Suprapubic skin (tissue), 4 donors: Measurements from ENCODE around the gene OPHN1.

Experiments used
- EP300 ChIP-seq: sonication (generic); formaldehyde crosslinking; IDR thresholded peaks from one replicate; pipeline ENCODE4 v1.6.1; 2017; ENCODE audit warnings: antibody characterized with exemption
- POLR2A ChIP-seq, 2 donors: fragments of 450-650 bp; IDR thresholded peaks; one replicate each; pipeline ENCODE4 v1.6.1; 2017; ENCODE audit warnings: antibody characterized with exemption in 2 of 2, mild to moderate bottlenecking in 2 of 2, moderate library complexity in 2 of 2
- POLR2AphosphoS5 ChIP-seq, 3 donors: sonication (generic); formaldehyde crosslinking; IDR thresholded peaks; one replicate each; pipeline ENCODE4 v1.6.1; 2017; ENCODE audit warnings: antibody characterized with exemption in 3 of 3
- TF ChIP-seq, protein P1 (sequence below), 2 donors: fragments of 200-600 bp in 1 of 2; fragments of 450-650 bp in 1 of 2; sonication (generic) in 1 of 2; IDR thresholded peaks; one replicate each; pipeline ENCODE4 v1.5.1; 2016 to 2019; ENCODE audit warnings: antibody characterized with exemption in 2 of 2, mild to moderate bottlenecking in 1 of 2, moderate library complexity in 1 of 2

- TF ChIP-seq, protein P1, sequence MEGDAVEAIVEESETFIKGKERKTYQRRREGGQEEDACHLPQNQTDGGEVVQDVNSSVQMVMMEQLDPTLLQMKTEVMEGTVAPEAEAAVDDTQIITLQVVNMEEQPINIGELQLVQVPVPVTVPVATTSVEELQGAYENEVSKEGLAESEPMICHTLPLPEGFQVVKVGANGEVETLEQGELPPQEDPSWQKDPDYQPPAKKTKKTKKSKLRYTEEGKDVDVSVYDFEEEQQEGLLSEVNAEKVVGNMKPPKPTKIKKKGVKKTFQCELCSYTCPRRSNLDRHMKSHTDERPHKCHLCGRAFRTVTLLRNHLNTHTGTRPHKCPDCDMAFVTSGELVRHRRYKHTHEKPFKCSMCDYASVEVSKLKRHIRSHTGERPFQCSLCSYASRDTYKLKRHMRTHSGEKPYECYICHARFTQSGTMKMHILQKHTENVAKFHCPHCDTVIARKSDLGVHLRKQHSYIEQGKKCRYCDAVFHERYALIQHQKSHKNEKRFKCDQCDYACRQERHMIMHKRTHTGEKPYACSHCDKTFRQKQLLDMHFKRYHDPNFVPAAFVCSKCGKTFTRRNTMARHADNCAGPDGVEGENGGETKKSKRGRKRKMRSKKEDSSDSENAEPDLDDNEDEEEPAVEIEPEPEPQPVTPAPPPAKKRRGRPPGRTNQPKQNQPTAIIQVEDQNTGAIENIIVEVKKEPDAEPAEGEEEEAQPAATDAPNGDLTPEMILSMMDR (IDR thresholded peaks at IDR 0.05), result no peak
- no peak for TF ChIP-seq POLR2AphosphoS5 (IDR thresholded peaks at IDR 0.05)
- TF ChIP-seq EP300, result no peak
- TF ChIP-seq POLR2A (IDR thresholded peaks at IDR 0.05), result no peak
These were observed 345.8 kb downstream of the OPHN1 start for GRCh38 chrX:68087526-68087925.
